GM18519 (cell line): ENCODE data around the gene GALNT7.
A peak's percentile ranks its signal among the peaks of the same experiment; 100 is the strongest.
"Not testable (repeated sequence)": the region's sequence is repeated elsewhere in the genome, so short reads cannot be mapped to it uniquely, and the experiment has no call there.

Experiments
- ATAC-seq: cut with Tn5 transposase; IDR thresholded peaks from one replicate; pipeline ENCODE4 v1.9.1; 2021; ENCODE audit warnings: mild to moderate bottlenecking, moderate library complexity; ENCODE audit not compliant: unreplicated experiment, low FRiP score

The GALNT7 gene

GRCh38 chr4:173192375-173193162, 24.0 kb downstream of the GALNT7 start:
- ATAC-seq = no peak

- no peak for ATAC-seq
Measured at GRCh38 chr4:173194157-173194556, 25.5 kb downstream of the GALNT7 start.

- ATAC-seq = peak; percentile 24
Measured at GRCh38 chr4:173195109-173195508, 26.5 kb downstream of the GALNT7 start.

DNA sequence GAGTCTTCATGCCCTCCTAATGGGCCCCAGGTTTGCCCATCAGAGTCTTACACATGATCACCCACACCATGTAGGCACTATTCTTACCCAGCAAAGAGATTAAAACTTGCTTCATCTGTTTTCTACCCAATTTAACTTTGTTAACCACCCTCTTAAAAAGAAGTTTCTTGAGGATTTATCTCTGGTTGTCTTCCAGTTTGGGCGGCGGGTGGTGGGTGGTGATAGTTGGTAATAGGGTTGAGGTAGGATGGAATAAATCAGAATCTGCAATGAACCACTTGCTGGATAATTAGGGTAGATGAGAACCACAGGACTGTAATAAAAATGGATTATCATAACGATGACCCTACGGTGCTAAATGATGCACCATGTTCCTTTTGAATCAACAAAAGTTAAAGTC, 30.9 kb downstream of the GALNT7 start:
- no peak for ATAC-seq

DNA sequence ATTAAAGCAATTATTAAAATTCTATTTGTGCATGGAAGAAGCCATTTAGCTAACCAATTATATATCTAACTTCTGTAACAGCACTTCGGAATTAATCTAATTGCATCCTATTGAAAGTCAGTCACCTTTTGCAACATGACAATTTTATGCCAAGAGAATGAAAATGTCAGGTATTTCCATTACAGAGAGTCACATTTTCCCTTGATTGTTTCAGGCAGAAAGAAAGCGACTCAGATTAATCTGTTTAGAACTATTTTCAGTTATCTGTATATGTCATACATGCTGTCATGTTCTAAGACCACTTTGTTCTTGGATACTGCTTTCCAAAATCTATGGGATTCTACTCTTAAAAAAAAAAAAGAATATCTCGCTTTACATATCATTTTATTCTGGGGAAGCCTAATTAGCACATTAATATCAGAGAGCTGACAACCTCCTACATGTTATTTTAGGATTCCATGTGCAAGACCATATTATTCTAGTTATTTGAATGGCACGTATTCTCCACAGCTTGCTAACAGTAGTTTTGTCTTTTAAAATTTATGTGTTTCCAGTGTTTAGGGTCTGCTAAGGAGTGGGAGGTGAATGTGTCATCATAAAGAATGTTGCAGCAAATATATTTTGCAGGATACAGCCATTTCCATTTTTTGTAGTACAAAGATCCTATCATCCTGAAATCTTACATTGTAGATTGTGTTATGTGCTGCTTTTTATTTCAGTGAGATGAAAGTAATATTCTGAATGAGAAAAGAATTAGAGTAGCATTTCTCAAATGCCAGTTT, 31.7 kb downstream of the GALNT7 start:
- ATAC-seq = no peak

GRCh38 chr4:173202395-173202794, 33.8 kb downstream of the GALNT7 start:
- no peak for ATAC-seq

- ATAC-seq = no peak
Measured at GRCh38 chr4:173205656-173206055, 37.0 kb downstream of the GALNT7 start.

- ATAC-seq = no peak
Measured at GRCh38 chr4:173208420-173208819, 39.8 kb downstream of the GALNT7 start.

- ATAC-seq = no peak
Measured at GRCh38 chr4:173211222-173211621, 42.6 kb downstream of the GALNT7 start.

- ATAC-seq = no peak
Measured at GRCh38 chr4:173211838-173212237, 43.2 kb downstream of the GALNT7 start.

- no peak for ATAC-seq
Measured at GRCh38 chr4:173212379-173212778, 43.8 kb downstream of the GALNT7 start.

- ATAC-seq = no peak
Measured at GRCh38 chr4:173213296-173213695, 44.7 kb downstream of the GALNT7 start.

DNA sequence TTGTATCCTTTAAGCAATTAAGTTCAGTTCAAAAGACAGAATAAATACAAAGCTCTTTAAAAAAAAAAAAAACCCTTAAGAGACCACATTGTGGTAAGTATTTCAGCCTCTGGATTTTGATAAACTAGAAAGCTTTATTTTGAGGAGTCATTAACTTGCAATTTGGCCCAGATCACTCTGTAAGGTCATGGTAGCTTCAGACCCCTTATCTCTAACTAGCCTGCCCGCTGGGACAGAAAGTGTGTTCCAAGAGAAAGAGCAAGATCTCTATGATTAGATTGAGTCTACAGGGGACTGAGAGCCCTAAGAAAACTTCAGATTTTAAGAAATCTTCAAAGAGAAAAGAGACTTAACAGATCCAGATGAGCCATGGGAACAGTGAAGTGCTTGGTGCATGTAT, 45.6 kb downstream of the GALNT7 start:
- ATAC-seq = no peak

DNA sequence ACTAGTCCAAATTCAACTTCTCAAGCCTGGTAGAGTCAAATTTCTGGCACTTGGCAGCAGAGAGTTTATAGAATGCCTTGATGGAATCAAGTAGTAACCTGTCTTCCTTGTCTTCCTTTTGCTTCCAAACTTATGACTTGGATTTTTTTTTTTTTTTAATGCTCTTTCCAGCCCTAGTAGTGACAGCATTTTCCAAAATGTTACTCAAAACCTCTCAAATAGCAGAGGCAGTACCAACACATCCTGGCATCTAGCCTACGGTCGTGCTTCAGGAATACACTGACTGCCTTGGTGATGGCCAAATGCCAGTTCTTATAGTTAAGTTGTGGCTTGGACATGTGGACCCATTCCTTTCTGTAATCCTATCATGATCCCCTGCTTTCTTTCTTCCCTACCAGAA, 46.0 kb downstream of the GALNT7 start:
- no peak for ATAC-seq

GRCh38 chr4:173217075-173217474, 48.5 kb downstream of the GALNT7 start:
- ATAC-seq = no peak

DNA sequence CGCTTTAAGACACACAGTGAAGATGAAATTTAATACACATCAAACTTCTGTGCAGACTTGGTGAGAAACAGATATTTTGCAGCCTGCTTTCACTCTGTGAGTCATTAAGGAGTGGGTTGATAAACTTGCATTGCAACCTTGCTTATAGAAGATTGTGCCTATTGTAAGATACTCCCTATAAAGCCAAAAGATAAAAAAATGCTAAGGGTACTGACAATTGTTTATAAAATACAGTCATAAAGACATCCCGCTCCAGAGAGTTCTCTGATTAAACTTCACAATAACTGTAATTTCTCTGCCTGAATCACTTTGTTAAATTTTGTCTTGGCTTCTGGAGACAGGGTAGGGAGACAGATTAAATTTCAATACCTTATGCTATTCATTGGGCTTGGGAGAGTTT, 49.1 kb downstream of the GALNT7 start:
- no peak for ATAC-seq

- no peak for ATAC-seq
Measured at GRCh38 chr4:173218411-173219125, 50.0 kb downstream of the GALNT7 start.

DNA sequence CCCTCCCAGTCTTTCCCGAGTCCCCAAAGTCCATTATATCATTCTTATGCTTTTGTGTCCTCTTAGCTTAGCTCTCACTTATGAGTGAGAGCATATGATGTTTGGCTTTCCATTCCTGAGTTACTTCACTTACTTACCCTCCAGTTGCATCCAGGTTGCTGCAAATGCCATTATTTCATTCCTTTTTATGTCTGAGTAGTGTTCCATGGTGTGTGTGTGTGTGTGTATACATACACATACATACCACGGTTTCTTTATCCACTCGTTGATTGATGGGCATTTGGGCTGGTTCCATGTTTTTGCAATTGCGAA, 50.5 kb downstream of the GALNT7 start:
- ATAC-seq = not testable (repeated sequence)

DNA sequence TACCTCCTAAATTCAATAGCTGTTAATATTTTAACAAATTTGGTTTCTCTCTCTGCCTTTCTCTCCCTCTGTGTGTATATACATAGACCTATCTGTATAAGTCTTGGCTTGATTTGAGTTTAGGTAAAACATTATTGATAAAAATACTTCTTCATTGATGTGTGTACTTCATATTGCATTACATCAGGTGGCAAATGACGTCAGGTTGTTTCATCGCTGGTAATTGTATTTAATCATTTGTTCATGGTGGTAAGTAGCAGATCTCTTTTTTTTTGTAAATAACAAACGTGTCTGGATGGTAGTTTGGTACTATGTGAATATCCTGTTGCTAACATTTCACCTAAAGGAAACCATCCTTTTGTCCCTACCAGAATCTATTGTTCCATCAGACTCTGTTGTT, 55.1 kb downstream of the GALNT7 start:
- ATAC-seq = no peak

DNA sequence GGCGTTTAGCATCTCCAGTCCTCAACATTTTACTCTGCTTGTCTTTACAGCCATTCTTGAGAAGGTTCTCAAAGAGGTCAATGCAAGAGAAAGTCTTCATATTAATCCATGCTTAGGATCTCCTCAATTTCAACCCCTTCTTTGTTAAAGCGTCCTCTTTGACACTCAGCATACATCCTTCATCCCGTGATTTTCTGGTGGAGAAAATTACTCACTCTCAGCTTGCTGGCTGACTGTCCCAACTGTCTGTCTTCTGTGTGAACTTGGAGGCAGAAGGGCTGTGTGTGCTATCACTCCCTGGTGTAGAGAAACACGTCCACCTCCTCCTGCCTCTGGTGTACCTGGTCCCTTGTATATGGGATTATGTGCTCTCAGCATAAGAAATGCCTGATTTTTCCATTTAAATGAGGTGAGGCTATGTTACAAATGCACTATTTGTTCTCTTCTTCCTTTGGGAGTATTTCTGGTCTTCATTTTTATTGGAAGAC, 57.8 kb downstream of the GALNT7 start:
- ATAC-seq = no peak

DNA sequence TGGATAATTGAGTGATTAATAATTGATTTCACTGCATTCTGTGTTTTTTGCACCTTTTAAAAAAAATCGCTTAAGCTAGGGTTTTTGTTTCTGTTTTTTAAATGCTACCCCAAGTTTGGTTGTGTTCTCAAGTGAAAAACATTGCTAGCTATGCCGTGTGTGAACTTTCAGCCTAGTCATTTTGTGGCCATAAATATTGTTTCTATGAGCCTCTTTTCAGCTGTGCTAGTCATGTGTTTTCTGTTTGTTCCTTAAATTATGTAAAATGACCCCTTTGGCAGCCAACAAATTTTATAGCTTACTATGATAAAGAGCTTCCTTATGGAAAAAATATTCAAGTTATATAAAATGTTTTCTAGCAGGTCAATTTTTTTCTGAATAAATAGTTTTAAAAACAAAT, 59.1 kb downstream of the GALNT7 start:
- no peak for ATAC-seq
